MCF 10A (cell line): ENCODE data around the gene UGT1A3. TPM values are rescaled to one million over a fixed set of nuclear protein-coding genes. Genes with fewer than 3 reads are reported as not detected.

Experiments used
- Bru-seq: library from RNA; stranded (reverse); fragments of 400-500 nt; gene quantifications from one replicate; lab custom pipeline; 2021; lab: Mats Ljungman, UMichigan
- BruChase-seq, 2 experiments: library from RNA; stranded (reverse); fragments of 400-500 nt; gene quantifications; one replicate each; lab custom pipeline; 2021; lab: Mats Ljungman, UMichigan
- BruUV-seq: library from RNA; stranded (reverse); fragments of 400-500 nt; replicated peaks from 2 replicates; lab custom pipeline; 2021; lab: Mats Ljungman, UMichigan
- CTCF ChIA-PET: fragments of 300-600 bp; sonication (Branson Sonifier 250); formaldehyde crosslinking; extraction: SDS; loops from one replicate; lab custom pipeline; 2021; ENCODE audit warnings: antibody characterized with exemption, inconsistent platforms; lab: Yijun Ruan, JAX
- POLR2A ChIA-PET: fragments of 300-600, 350-650 bp; sonication (Branson Sonifier 250); formaldehyde crosslinking; extraction: SDS; loops from one replicate; lab custom pipeline; 2020; ENCODE audit warnings: antibody characterized with exemption, inconsistent platforms; lab: Yijun Ruan, JAX
- DNase-seq: peaks from one replicate; pipeline ENCODE4 v3.0.0-alpha.2; 2018; ENCODE audit not compliant: unreplicated experiment
- H3K27ac Mint-ChIP-seq: one replicate; pipeline ENCODE4 v1.8.0; 2022; ENCODE audit warnings: mild to moderate bottlenecking, low read depth, mixed read lengths; ENCODE audit not compliant: unreplicated experiment
- H3K27me3 Mint-ChIP-seq: one replicate; pipeline ENCODE4 v1.8.0; 2022; ENCODE audit warnings: mixed read lengths; ENCODE audit not compliant: insufficient read depth, unreplicated experiment
- H3K36me3 Mint-ChIP-seq: one replicate; pipeline ENCODE4 v1.8.0; 2022; ENCODE audit warnings: mild to moderate bottlenecking, moderate library complexity, mixed read lengths; ENCODE audit not compliant: insufficient read depth, unreplicated experiment
- H3K4me1 Mint-ChIP-seq: one replicate; pipeline ENCODE4 v1.8.0; 2022; ENCODE audit warnings: mixed read lengths; ENCODE audit not compliant: insufficient read depth, unreplicated experiment
- H3K4me3 Mint-ChIP-seq: one replicate; pipeline ENCODE4 v1.8.0; 2022; ENCODE audit warnings: mild to moderate bottlenecking, moderate library complexity, mixed read lengths; ENCODE audit not compliant: unreplicated experiment
- H3K9me3 Mint-ChIP-seq: one replicate; pipeline ENCODE4 v1.8.0; 2022; ENCODE audit warnings: mixed read lengths; ENCODE audit not compliant: unreplicated experiment
- intact Hi-C: fragments of 100-400 bp; cut with micrococcal nuclease; formaldehyde crosslinking; loops from 2 replicates; pipeline ENCODE4 v1.14.1; 2022
- long read RNA-seq: library from polyadenylated mRNA; stranded (forward); transcript quantifications from one replicate; pipeline ENCODE4 v2.0.0, GENCODE V29; 2022
- total RNA-seq: library from RNA; stranded (reverse); gene quantifications from 2 replicates; pipeline ENCODE4 v1.2.3, GENCODE V29; 2022
- TF ChIP-seq, protein P1 (sequence below): fragments of 200-600 bp; IDR thresholded peaks from one replicate; pipeline ENCODE4 v1.8.0; 2022; ENCODE audit warnings: antibody characterized with exemption, mild to moderate bottlenecking; ENCODE audit not compliant: unreplicated experiment

The UGT1A3 gene
- total RNA-seq: not detected in 2 replicates
- Bru-seq, nascent RNA: percentile 39 among the genes with signal in this experiment
- not detected for BruChase-seq, experiment 1, labeled RNA remaining after a 6-hour chase
- BruChase-seq, experiment 2, labeled RNA remaining after a 2-hour chase: percentile 31 among the genes with signal in this experiment
- long read RNA-seq: 0 reads

DNA sequence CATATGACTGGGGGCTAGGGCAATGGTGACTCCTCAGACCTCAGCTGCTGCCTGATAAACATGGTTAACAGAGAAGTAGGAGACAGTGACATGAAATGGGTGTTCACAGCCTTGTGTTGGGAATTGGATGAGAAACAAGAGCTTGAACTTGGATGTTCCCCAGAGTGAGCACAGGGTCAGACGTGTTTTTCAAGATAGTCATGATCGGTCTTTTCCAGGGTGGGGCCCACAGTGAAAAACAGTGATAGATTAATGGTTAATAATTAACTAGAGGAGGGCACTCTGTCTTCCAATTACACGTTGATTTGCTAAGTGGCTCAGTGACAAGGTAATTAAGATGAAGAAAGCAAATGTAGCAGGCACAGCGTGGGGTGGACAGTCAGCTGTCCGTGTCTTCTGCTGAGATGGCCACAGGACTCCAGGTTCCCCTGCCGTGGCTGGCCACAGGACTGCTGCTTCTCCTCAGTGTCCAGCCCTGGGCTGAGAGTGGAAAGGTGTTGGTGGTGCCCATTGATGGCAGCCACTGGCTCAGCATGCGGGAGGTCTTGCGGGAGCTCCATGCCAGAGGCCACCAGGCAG is at the start of gene UGT1A3:
TSS of gene UGT1A3 (plus strand) at position 320 of the 579 bp plus-strand sequence. CDS start at position 405, 85 bp downstream.
- TF ChIP-seq, protein P1, sequence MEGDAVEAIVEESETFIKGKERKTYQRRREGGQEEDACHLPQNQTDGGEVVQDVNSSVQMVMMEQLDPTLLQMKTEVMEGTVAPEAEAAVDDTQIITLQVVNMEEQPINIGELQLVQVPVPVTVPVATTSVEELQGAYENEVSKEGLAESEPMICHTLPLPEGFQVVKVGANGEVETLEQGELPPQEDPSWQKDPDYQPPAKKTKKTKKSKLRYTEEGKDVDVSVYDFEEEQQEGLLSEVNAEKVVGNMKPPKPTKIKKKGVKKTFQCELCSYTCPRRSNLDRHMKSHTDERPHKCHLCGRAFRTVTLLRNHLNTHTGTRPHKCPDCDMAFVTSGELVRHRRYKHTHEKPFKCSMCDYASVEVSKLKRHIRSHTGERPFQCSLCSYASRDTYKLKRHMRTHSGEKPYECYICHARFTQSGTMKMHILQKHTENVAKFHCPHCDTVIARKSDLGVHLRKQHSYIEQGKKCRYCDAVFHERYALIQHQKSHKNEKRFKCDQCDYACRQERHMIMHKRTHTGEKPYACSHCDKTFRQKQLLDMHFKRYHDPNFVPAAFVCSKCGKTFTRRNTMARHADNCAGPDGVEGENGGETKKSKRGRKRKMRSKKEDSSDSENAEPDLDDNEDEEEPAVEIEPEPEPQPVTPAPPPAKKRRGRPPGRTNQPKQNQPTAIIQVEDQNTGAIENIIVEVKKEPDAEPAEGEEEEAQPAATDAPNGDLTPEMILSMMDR: no peak
- intact Hi-C loops: no loop called here
- ChIA-PET CTCF (no interaction called here), POLR2A (interaction anchor here (0.6 kb wide), 1 partner anchor 49 kb away, joined by 3 read pairs; the partner anchor contains the start of gene MROH2A)
- Mint-ChIP-seq H3K9me3 (no peaks in the 10 kb centered on the region), H3K36me3 (peaks cover 7% of the 10 kb centered on the region), H3K27ac (no peak within 1 kb of the TSS), H3K27me3 (no peaks in the 10 kb centered on the region), H3K4me1 (no peaks in the 10 kb centered on the region), H3K4me3 (no peak within 1 kb of the TSS)
- BruUV-seq: no TSS peak
- no peak for DNase-seq

DNA sequence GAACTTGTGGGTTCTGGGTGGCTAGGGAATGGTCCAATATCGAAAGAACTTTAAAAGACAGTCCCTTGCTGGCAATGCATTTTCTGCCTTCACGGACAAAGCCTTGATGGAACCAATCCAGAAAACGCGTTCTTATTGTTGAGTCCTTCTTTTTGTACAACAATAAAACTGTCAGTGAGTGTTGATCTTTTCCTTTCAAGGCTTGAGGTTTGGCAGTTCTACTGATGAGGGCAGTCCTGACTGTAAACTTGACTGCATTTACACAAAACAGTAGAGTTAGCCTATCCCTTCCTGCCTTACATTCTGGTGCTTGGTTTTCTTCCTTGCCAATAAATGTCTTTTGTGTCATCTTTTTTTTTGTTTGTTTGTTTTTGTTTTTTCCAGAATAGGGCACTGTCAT is 49.6 kb upstream of the UGT1A3 start:
- H3K36me3 Mint-ChIP-seq: no peaks in the 10 kb centered on the region
- TF ChIP-seq, protein P1: no peak
- intact Hi-C loops: no loop called here
- BruUV-seq: no TSS peak
- H3K4me1 Mint-ChIP-seq: no peaks in the 10 kb centered on the region
- H3K27ac Mint-ChIP-seq: no peak overlapping the region
- DNase-seq: no peak
- POLR2A ChIA-PET: no interaction called here
- CTCF ChIA-PET: no interaction called here
- no peaks in the 10 kb centered on the region for H3K27me3 Mint-ChIP-seq
- H3K9me3 Mint-ChIP-seq: no peaks in the 10 kb centered on the region
- no peak overlapping the region for H3K4me3 Mint-ChIP-seq

GRCh38 chr2:233680361-233681045 is 48.3 kb upstream of the UGT1A3 start:
- no peaks in the 10 kb centered on the region for H3K4me1 Mint-ChIP-seq
- TF ChIP-seq, protein P1: no peak
- no TSS peak for BruUV-seq
- DNase-seq: peak; percentile 9
- no peaks in the 10 kb centered on the region for H3K27me3 Mint-ChIP-seq
- no peak overlapping the region for H3K4me3 Mint-ChIP-seq
- no peak overlapping the region for H3K27ac Mint-ChIP-seq
- H3K9me3 Mint-ChIP-seq: no peaks in the 10 kb centered on the region
- ChIA-PET POLR2A (interaction anchor here (0.7 to 3.8 kb wide), 4 partner anchors 11 to 260 kb away, joined by 3 to 67 read pairs (median 13); partner anchors contain the start of genes UGT1A6 and USP40), CTCF (interaction anchor here (1.0 to 1.1 kb wide), 2 partner anchors 25 to 116 kb away, joined by 3 to 4 read pairs; no protein-coding TSS in a partner anchor)
- H3K36me3 Mint-ChIP-seq: no peaks in the 10 kb centered on the region
- intact Hi-C loops: no loop called here
